Uterus (tissue), 2 donors: ENCODE measurements around the gene SLC2A11.

Experiments
- POLR2A ChIP-seq, 2 donors: fragments of 450-650 bp; IDR thresholded peaks; one replicate each; pipeline ENCODE4 v1.6.1; 2016; ENCODE audit warnings: antibody characterized with exemption in 2 of 2, mild to moderate bottlenecking in 1 of 2, moderate library complexity in 1 of 2
- TF ChIP-seq, protein P1 (sequence below), 4 experiments: fragments of 200-600 bp in 2 of 4; fragments of 450-650 bp in 2 of 4; sonication (generic) in 2 of 4; IDR thresholded peaks; one replicate each; pipeline ENCODE4 v1.5.1; 2016 to 2019; ENCODE audit warnings: antibody characterized with exemption in 4 of 4, mild to moderate bottlenecking in 2 of 4, moderate library complexity in 1 of 4

- TF ChIP-seq POLR2A (IDR thresholded peaks at IDR 0.05) = no peak
- TF ChIP-seq, protein P1, sequence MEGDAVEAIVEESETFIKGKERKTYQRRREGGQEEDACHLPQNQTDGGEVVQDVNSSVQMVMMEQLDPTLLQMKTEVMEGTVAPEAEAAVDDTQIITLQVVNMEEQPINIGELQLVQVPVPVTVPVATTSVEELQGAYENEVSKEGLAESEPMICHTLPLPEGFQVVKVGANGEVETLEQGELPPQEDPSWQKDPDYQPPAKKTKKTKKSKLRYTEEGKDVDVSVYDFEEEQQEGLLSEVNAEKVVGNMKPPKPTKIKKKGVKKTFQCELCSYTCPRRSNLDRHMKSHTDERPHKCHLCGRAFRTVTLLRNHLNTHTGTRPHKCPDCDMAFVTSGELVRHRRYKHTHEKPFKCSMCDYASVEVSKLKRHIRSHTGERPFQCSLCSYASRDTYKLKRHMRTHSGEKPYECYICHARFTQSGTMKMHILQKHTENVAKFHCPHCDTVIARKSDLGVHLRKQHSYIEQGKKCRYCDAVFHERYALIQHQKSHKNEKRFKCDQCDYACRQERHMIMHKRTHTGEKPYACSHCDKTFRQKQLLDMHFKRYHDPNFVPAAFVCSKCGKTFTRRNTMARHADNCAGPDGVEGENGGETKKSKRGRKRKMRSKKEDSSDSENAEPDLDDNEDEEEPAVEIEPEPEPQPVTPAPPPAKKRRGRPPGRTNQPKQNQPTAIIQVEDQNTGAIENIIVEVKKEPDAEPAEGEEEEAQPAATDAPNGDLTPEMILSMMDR (IDR thresholded peaks at IDR 0.05) = no peak
Measured at GRCh38 chr22:23832226-23833016, 25.3 kb upstream of the SLC2A11 start.
